SK-N-SH treated with all-trans-retinoic acid at 6 μM for 48 hours (cell line): ENCODE results near the gene DIP2B.

Source experiments
- ATAC-seq: fragments of 200-7000 bp; cut with Tn5 transposase; 3 replicates; pipeline ENCODE4 v1.9.1; 2020; ENCODE audit warnings: mild to moderate bottlenecking, moderate library complexity
- CREB5 ChIP-seq: fragments of 250-450 bp; sonication (Bioruptor Pico); IDR thresholded peaks from 2 replicates; pipeline ENCODE4 v1.5.1; 2020; ENCODE audit warnings: low read depth, mild to moderate bottlenecking, moderate library complexity
- CSDC2 ChIP-seq: fragments of 250-450 bp; sonication (Bioruptor Pico); IDR thresholded peaks from 2 replicates; pipeline ENCODE4 v1.5.0; 2020; ENCODE audit warnings: mild to moderate bottlenecking, moderate library complexity
- ESRRG ChIP-seq: fragments of 250-450 bp; sonication (Bioruptor Pico); IDR thresholded peaks from 2 replicates; pipeline ENCODE4 v1.6.1; 2021; ENCODE audit warnings: mild to moderate bottlenecking
- GLIS3 ChIP-seq: fragments of 250-450 bp; sonication (Bioruptor Pico); IDR thresholded peaks from 2 replicates; pipeline ENCODE4 v1.5.0; 2020; ENCODE audit warnings: mild to moderate bottlenecking, moderate library complexity
- ISL1 ChIP-seq: fragments of 250-450 bp; sonication (Bioruptor Pico); IDR thresholded peaks from 2 replicates; pipeline ENCODE4 v2.1.2; 2022; ENCODE audit warnings: mild to moderate bottlenecking, moderate library complexity
- OSR1 ChIP-seq: fragments of 250-450 bp; sonication (Bioruptor Pico); IDR thresholded peaks from 2 replicates; pipeline ENCODE4 v1.8.0; 2022; ENCODE audit warnings: moderate library complexity, mild to moderate bottlenecking, inconsistent platforms
- PATZ1 ChIP-seq: fragments of 250-450 bp; sonication (Bioruptor Pico); IDR thresholded peaks from 2 replicates; pipeline ENCODE4 v1.8.0; 2020; ENCODE audit warnings: mild to moderate bottlenecking, moderate library complexity, borderline replicate concordance
- RARB ChIP-seq: fragments of 250-450 bp; sonication (Bioruptor Pico); IDR thresholded peaks from 2 replicates; pipeline ENCODE4 v1.8.0; 2021; ENCODE audit warnings: mild to moderate bottlenecking, moderate library complexity
- SNAI2 ChIP-seq: fragments of 250-450 bp; sonication (Bioruptor Pico); IDR thresholded peaks from 2 replicates; pipeline ENCODE4 v1.5.0; 2020; ENCODE audit warnings: mild to moderate bottlenecking, moderate library complexity
- TCF4 ChIP-seq: fragments of 250-450 bp; sonication (Bioruptor Pico); IDR thresholded peaks from 2 replicates; pipeline ENCODE4 v1.8.0; 2021; ENCODE audit warnings: mild to moderate bottlenecking, moderate library complexity, borderline replicate concordance
- TOX ChIP-seq: fragments of 250-450 bp; sonication (Bioruptor Pico); IDR thresholded peaks from 2 replicates; pipeline ENCODE4 v1.8.0; 2021; ENCODE audit warnings: mild to moderate bottlenecking, moderate library complexity, borderline replicate concordance
- TSHZ2 ChIP-seq: fragments of 250-450 bp; sonication (Bioruptor Pico); IDR thresholded peaks from 2 replicates; pipeline ENCODE4 v1.5.0; 2020; ENCODE audit warnings: mild to moderate bottlenecking, moderate library complexity
- ZC3H10 ChIP-seq: fragments of 250-450 bp; sonication (Bioruptor Pico); IDR thresholded peaks from 2 replicates; pipeline ENCODE4 v1.5.1; 2021; ENCODE audit warnings: mild to moderate bottlenecking, moderate library complexity
- ZFP3 ChIP-seq: fragments of 250-450 bp; sonication (Bioruptor Pico); IDR thresholded peaks from 2 replicates; pipeline ENCODE4 v1.5.0; 2020; ENCODE audit warnings: mild to moderate bottlenecking, moderate library complexity
- ZFP30 ChIP-seq: fragments of 450-650 bp; formaldehyde crosslinking; IDR thresholded peaks from 2 replicates; pipeline ENCODE4 v1.5.0; 2022; ENCODE audit warnings: mild to moderate bottlenecking, moderate library complexity
- ZNF565 ChIP-seq: fragments of 450-650 bp; formaldehyde crosslinking; conservative IDR thresholded peaks from 2 replicates; pipeline ENCODE4 v1.5.0; 2020; ENCODE audit warnings: low read depth, mild to moderate bottlenecking, moderate library complexity
- ZNF70 ChIP-seq: fragments of 450-650 bp; formaldehyde crosslinking; IDR thresholded peaks from 2 replicates; pipeline ENCODE4 v1.5.0; 2020; ENCODE audit warnings: mild to moderate bottlenecking, moderate library complexity
- ZNF8 ChIP-seq: fragments of 450-650 bp; formaldehyde crosslinking; IDR thresholded peaks from 2 replicates; pipeline ENCODE4 v1.5.0; 2020; ENCODE audit warnings: mild to moderate bottlenecking, moderate library complexity

The DIP2B gene

GRCh38 chr12:50740307-50740706 lies 235.5 kb downstream of the DIP2B start (continued):
- no peak for TF ChIP-seq PATZ1 (CRISPR knock-in tag)
- TF ChIP-seq TOX (CRISPR knock-in tag) = no peak
- TF ChIP-seq, all 23 proteins: peak for 0

- TF ChIP-seq ESRRG (CRISPR knock-in tag) = no peak
- TF ChIP-seq ISL1 (CRISPR knock-in tag) = no peak
- TF ChIP-seq ZC3H10 (CRISPR knock-in tag) = no peak
- no peak for TF ChIP-seq TSHZ2
- no peak for TF ChIP-seq GLIS3 (CRISPR knock-in tag)
- TF ChIP-seq ZFP30 (CRISPR knock-in tag) = no peak
- ATAC-seq = no peak
Observed at GRCh38 chr12:50742776-50743175, 238.0 kb downstream of the DIP2B start.

- TF ChIP-seq ISL1 (CRISPR knock-in tag) (no peak), CSDC2 (CRISPR knock-in tag) (no peak), ZC3H10 (CRISPR knock-in tag) (no peak), CREB5 (no peak), RARB (CRISPR knock-in tag) (no peak), ZFP3 (CRISPR knock-in tag) (no peak), ZNF8 (no peak), ZNF565 (CRISPR knock-in tag) (no peak), ESRRG (CRISPR knock-in tag) (no peak), TCF4 (no peak), PATZ1 (CRISPR knock-in tag) (no peak)
- no peak for ATAC-seq
Observed at GRCh38 chr12:50745861-50746260, 241.1 kb downstream of the DIP2B start.

- TF ChIP-seq SNAI2 (CRISPR knock-in tag) (no peak), OSR1 (no peak), ESRRG (CRISPR knock-in tag) (no peak), ZFP30 (CRISPR knock-in tag) (no peak), ZNF70 (CRISPR knock-in tag) (no peak), TCF4 (no peak)
- ATAC-seq = no peak
Observed at GRCh38 chr12:50746431-50746830, 241.6 kb downstream of the DIP2B start.

GRCh38 chr12:50747817-50748216 lies 243.0 kb downstream of the DIP2B start:
- TF ChIP-seq CREB5 = no peak
- TF ChIP-seq TSHZ2 = no peak
- TF ChIP-seq GLIS3 (CRISPR knock-in tag) = no peak
- TF ChIP-seq TCF4 = no peak
- TF ChIP-seq ZNF8 = no peak
- no peak for TF ChIP-seq ZFP3 (CRISPR knock-in tag)
- TF ChIP-seq ZNF70 (CRISPR knock-in tag) = no peak
- no peak for TF ChIP-seq OSR1
- no peak for TF ChIP-seq ZC3H10 (CRISPR knock-in tag)
- ATAC-seq = no peak
